SK-N-SH treated with all-trans-retinoic acid at 6 μM for 48 hours (cell line): ENCODE measurements around the gene ANKRD12.

Source experiments
- ARNTL ChIP-seq: fragments of 450-650 bp; formaldehyde crosslinking; IDR thresholded peaks from 2 replicates; pipeline ENCODE4 v1.5.0; 2020; ENCODE audit warnings: low read depth, mild to moderate bottlenecking, moderate library complexity, borderline replicate concordance
- POU6F1 ChIP-seq: fragments of 250-450 bp; sonication (Bioruptor Pico); IDR thresholded peaks from 2 replicates; pipeline ENCODE4 v1.8.0; 2021; ENCODE audit warnings: low read depth, mild to moderate bottlenecking, moderate library complexity, borderline replicate concordance
- TOX ChIP-seq: fragments of 250-450 bp; sonication (Bioruptor Pico); IDR thresholded peaks from 2 replicates; pipeline ENCODE4 v1.8.0; 2021; ENCODE audit warnings: mild to moderate bottlenecking, moderate library complexity, borderline replicate concordance

- TF ChIP-seq POU6F1 (CRISPR knock-in tag) (no peak), ARNTL (no peak), TOX (CRISPR knock-in tag) (no peak)
Measured at GRCh38 chr18:9287036-9287435, 150.5 kb downstream of the ANKRD12 start.
